ENCODE results near the gene VTN.

DNA sequence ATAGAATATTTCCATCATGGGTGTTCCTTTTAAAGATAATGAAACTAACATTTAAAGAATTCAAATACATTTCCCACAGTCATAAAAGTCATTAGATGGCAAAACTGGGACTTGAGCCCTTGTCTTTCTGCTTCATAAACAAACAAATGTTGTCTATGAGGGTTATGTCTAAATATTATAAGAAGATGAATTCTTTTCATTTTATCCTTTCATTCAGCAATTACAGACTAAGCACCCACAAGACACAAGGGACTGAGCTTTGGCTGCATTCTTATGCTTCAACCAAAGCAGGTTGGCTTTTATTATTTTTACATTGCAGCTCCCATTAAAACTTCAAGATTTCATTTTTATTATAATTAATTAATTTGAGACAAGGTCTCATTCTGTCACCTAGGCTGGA is 16.3 kb upstream of the VTN start:
- TF ChIP-seq POLR2A (IDR thresholded peaks at IDR 0.05; ENCODE audit: low read depth, low read length) (no peak), TAF1 (IDR thresholded peaks at IDR 0.05; ENCODE audit: borderline replicate concordance, low read depth, low read length) (no peak)
